ENCODE data around the gene TEPSIN.

The TEPSIN gene, protein sequence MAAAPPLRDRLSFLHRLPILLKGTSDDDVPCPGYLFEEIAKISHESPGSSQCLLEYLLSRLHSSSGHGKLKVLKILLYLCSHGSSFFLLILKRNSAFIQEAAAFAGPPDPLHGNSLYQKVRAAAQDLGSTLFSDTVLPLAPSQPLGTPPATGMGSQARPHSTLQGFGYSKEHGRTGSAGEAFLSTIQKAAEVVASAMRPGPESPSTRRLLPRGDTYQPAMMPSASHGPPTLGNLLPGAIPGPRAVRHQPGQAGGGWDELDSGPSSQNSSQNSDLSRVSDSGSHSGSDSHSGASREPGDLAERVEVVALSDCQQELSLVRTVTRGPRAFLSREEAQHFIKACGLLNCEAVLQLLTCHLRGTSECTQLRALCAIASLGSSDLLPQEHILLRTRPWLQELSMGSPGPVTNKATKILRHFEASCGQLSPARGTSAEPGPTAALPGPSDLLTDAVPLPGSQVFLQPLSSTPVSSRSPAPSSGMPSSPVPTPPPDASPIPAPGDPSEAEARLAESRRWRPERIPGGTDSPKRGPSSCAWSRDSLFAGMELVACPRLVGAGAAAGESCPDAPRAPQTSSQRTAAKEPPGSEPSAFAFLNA

GRCh38 chr17:81238815-81239713 lies at the start of gene TEPSIN, which contains the start of gene NDUFAF8:
Gene TEPSIN (minus strand): TSS chr17:81239055. CDS start chr17:81239033, 22 bp downstream.
Gene NDUFAF8 (plus strand): TSS chr17:81239318. CDS start chr17:81239364, 46 bp downstream.
- H3K9me3 Mint-ChIP-seq = no peaks in the 10 kb centered on the region
- peaks cover 14% of the 10 kb centered on the region for H3K36me3 Mint-ChIP-seq (ENCODE audit: low read depth)
- H3K4me1 Mint-ChIP-seq = peaks cover 34% of the 10 kb centered on the region
- no peaks in the 10 kb centered on the region for H3K27me3 Mint-ChIP-seq
- H3K27ac Mint-ChIP-seq = peak within 1 kb of the TSS; percentile 92
- ATAC-seq = peak; percentile 97
- peak; percentile 93 for DNase-seq
- H3K4me3 Mint-ChIP-seq = peak within 1 kb of the TSS; percentile 92

- peaks cover 13% of the 10 kb centered on the region for H3K36me3 Mint-ChIP-seq (ENCODE audit: low read depth)
These were observed 49.0 kb upstream of the TEPSIN start for GRCh38 chr17:81287741-81288430.

GRCh38 chr17:81287152-81287551 lies 48.3 kb upstream of the TEPSIN start:
- ATAC-seq (no peak), DNase-seq (no peak)
- no peaks in the 10 kb centered on the region for H3K9me3 Mint-ChIP-seq
- peaks cover 32% of the 10 kb centered on the region for H3K4me1 Mint-ChIP-seq
- no peaks in the 10 kb centered on the region for H3K27me3 Mint-ChIP-seq
- H3K36me3 Mint-ChIP-seq (ENCODE audit: low read depth) = peaks cover 13% of the 10 kb centered on the region
- peak overlapping the region; percentile 11 for H3K27ac Mint-ChIP-seq
- H3K4me3 Mint-ChIP-seq = no peak overlapping the region

More at GRCh38 chr17:81287741-81288430, 49.0 kb upstream of the TEPSIN start:
- peak overlapping the region; percentile 39 for H3K27ac Mint-ChIP-seq
- H3K27me3 Mint-ChIP-seq = no peaks in the 10 kb centered on the region
- H3K4me1 Mint-ChIP-seq = peaks cover 35% of the 10 kb centered on the region
- no peaks in the 10 kb centered on the region for H3K9me3 Mint-ChIP-seq
- ATAC-seq (no peak), DNase-seq (no peak)
- H3K4me3 Mint-ChIP-seq = no peak overlapping the region

GRCh38 chr17:81286491-81287145 lies 47.8 kb upstream of the TEPSIN start:
- Mint-ChIP-seq H3K9me3 (no peaks in the 10 kb centered on the region), H3K4me3 (peak overlapping the region; percentile 83), H3K27me3 (no peaks in the 10 kb centered on the region), H3K27ac (peak overlapping the region; percentile 90), H3K36me3 (ENCODE audit: low read depth) (peaks cover 13% of the 10 kb centered on the region), H3K4me1 (peaks cover 30% of the 10 kb centered on the region)
- DNase-seq (no peak), ATAC-seq (no peak)

- peak overlapping the region; percentile 90 for H3K27ac Mint-ChIP-seq
- H3K4me1 Mint-ChIP-seq = peaks cover 28% of the 10 kb centered on the region
- H3K9me3 Mint-ChIP-seq = no peaks in the 10 kb centered on the region
- peak overlapping the region; percentile 83 for H3K4me3 Mint-ChIP-seq
- ATAC-seq (no peak), DNase-seq (no peak)
- H3K36me3 Mint-ChIP-seq (ENCODE audit: low read depth) = peaks cover 13% of the 10 kb centered on the region
- H3K27me3 Mint-ChIP-seq = no peaks in the 10 kb centered on the region
These were observed 47.0 kb upstream of the TEPSIN start for GRCh38 chr17:81285894-81286293.

DNA sequence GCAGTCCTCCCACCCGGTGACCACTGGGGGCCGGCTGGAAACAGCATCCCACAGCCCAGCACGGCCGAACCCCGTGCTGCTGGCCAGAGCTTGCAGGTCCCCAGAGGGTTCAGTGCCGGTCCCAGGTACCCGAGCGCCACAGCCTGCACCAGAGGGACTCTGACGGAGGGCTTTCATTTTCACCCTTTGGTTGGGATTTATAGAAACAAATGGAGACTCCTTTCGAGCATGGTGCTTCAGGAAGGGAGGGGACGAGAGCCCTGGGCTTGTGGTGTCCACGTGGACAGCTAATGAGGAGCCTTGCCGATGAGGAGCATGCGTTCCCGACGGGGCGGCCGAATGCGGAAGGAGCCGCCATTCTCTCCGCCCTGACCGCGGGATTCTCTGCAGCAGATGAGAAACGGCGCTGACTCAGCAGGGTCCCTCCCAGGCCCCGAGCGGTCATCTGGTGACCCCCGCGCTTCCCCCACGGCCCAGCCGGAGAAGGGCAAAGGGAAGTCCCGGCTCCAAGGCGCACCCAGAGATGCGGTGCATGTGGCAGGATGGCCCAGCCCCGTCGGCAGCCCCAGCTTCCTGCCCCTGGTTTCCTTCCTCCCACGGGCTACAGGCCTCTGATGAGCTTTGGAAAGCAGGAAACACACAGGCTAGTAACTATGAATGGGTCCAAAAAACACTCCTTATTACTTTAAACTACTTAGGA lies 46.5 kb upstream of the TEPSIN start:
- H3K27ac Mint-ChIP-seq = peak overlapping the region; percentile 90
- no peaks in the 10 kb centered on the region for H3K9me3 Mint-ChIP-seq
- peaks cover 13% of the 10 kb centered on the region for H3K36me3 Mint-ChIP-seq (ENCODE audit: low read depth)
- DNase-seq = peak; percentile 72
- ATAC-seq = peak; percentile 87
- peaks cover 27% of the 10 kb centered on the region for H3K4me1 Mint-ChIP-seq
- no peaks in the 10 kb centered on the region for H3K27me3 Mint-ChIP-seq
- H3K4me3 Mint-ChIP-seq = peak overlapping the region; percentile 83

GRCh38 chr17:81282876-81283275 lies 44.0 kb upstream of the TEPSIN start:
- Mint-ChIP-seq H3K4me1 (peaks cover 27% of the 10 kb centered on the region), H3K4me3 (no peak overlapping the region), H3K27me3 (no peaks in the 10 kb centered on the region), H3K9me3 (no peaks in the 10 kb centered on the region), H3K27ac (no peak overlapping the region), H3K36me3 (ENCODE audit: low read depth) (peaks cover 18% of the 10 kb centered on the region)
- ATAC-seq (no peak), DNase-seq (no peak)

- no peak overlapping the region for H3K4me3 Mint-ChIP-seq
- DNase-seq (no peak), ATAC-seq (no peak)
- H3K9me3 Mint-ChIP-seq = no peaks in the 10 kb centered on the region
- H3K36me3 Mint-ChIP-seq (ENCODE audit: low read depth) = peaks cover 18% of the 10 kb centered on the region
- H3K4me1 Mint-ChIP-seq = peaks cover 27% of the 10 kb centered on the region
- H3K27ac Mint-ChIP-seq = no peak overlapping the region
- no peaks in the 10 kb centered on the region for H3K27me3 Mint-ChIP-seq
These were observed 43.3 kb upstream of the TEPSIN start for GRCh38 chr17:81282141-81282540.

GRCh38 chr17:81280571-81280970 lies 41.7 kb upstream of the TEPSIN start:
- no peaks in the 10 kb centered on the region for H3K9me3 Mint-ChIP-seq
- peaks cover 22% of the 10 kb centered on the region for H3K36me3 Mint-ChIP-seq (ENCODE audit: low read depth)
- H3K27me3 Mint-ChIP-seq = no peaks in the 10 kb centered on the region
- H3K4me3 Mint-ChIP-seq = no peak overlapping the region
- DNase-seq = no peak
- peaks cover 11% of the 10 kb centered on the region for H3K4me1 Mint-ChIP-seq
- no peak overlapping the region for H3K27ac Mint-ChIP-seq
- ATAC-seq = no peak

DNA sequence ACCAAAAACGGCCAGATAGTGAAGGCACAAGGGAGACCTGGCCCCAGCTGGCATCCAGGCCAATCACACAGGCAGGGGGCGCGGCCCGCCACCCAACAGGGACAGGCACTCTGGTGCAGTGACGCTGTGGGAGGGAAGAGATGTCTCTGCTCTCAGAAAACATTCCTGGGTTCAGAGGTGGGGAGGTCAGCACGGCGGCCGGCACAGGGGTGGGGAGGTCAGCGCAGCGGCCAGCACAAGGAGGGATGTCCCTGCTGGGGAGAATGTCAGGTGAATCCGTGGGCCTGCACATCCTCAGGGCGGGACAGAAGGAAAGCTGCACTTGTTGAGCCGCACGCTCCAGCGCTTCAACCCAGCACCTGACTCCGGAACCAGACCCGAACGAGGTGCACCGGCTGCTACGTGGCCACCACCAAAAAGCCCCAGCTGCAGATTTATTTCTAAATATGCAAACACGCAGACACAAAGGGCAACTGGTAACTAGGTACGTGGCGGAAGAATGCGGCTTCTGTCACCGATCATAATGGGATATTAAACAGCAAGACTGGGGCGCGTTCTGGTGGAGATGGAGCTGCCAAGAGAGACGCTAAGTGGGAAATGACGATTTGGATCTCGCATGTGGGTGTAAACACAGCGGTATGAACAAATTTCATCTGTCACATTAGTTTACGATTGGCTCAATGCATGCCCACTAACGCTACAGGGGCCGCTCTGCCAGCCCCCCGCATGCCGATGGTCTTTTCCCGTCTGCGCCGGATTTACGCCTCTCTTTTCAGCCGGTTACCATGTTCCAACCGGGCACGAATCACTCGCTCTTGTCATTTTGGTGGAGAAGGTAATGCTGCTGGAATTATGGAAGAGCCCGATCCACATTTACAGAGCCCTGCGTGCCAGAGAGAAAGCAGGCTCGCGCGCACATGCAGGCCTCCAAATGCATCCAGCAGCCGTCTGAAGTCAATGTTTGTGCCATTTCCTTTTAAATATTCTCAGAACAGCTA lies 40.7 kb upstream of the TEPSIN start:
- Mint-ChIP-seq H3K4me1 (peaks cover 4% of the 10 kb centered on the region), H3K27me3 (no peaks in the 10 kb centered on the region), H3K27ac (no peak overlapping the region), H3K36me3 (ENCODE audit: low read depth) (peaks cover 24% of the 10 kb centered on the region), H3K4me3 (no peak overlapping the region), H3K9me3 (no peaks in the 10 kb centered on the region)
- ATAC-seq = no peak
- no peak for DNase-seq

- Mint-ChIP-seq H3K9me3 (no peaks in the 10 kb centered on the region), H3K36me3 (ENCODE audit: low read depth) (peaks cover 21% of the 10 kb centered on the region), H3K27me3 (no peaks in the 10 kb centered on the region), H3K4me3 (no peak overlapping the region), H3K27ac (no peak overlapping the region), H3K4me1 (no peaks in the 10 kb centered on the region)
- ATAC-seq = no peak
- no peak for DNase-seq
These were observed 40.0 kb upstream of the TEPSIN start for GRCh38 chr17:81278831-81279230.

- DNase-seq (no peak), ATAC-seq (no peak)
- Mint-ChIP-seq H3K4me1 (no peaks in the 10 kb centered on the region), H3K36me3 (ENCODE audit: low read depth) (peaks cover 23% of the 10 kb centered on the region), H3K4me3 (no peak overlapping the region), H3K27ac (no peak overlapping the region), H3K9me3 (no peaks in the 10 kb centered on the region), H3K27me3 (no peaks in the 10 kb centered on the region)
These were observed 39.3 kb upstream of the TEPSIN start for GRCh38 chr17:81277946-81278693.
